Measurements from ENCODE around the gene SPTLC2. TPM values are rescaled to one million over a fixed set of nuclear protein-coding genes. Genes with fewer than 3 reads are reported as not detected.
"Not testable (repeated sequence)": the region's sequence is repeated elsewhere in the genome, so short reads cannot be mapped to it uniquely, and the experiment has no call there.

The SPTLC2 gene
- total RNA-seq, 8 experiments from 2014 or later, result 14.5 to 46.9 (median 20.0) TPM

GRCh38 chr14:77642407-77642806 lies 26.0 kb upstream of the SPTLC2 start:
- Histone ChIP-seq H3K27ac (no peak overlapping the region), H3K4me1 (replicated peaks in 1 of 2) (no peaks in the 10 kb centered on the region), H3K4me3 (no peak overlapping the region)
- in situ Hi-C loops (cut with MboI; ENCODE audit: low pct_unique_long_range_greater_than_20kb in 2 of 9, low sequenced_read_pairs in 9 of 9, unreplicated experiment in 9 of 9), result no loop called here
- ATAC-seq (replicated peaks in 6 of 8), result no peak
- 71 to 100% (median 92%) methylated on average over 1 to 7 of the region's 7 CpGs; no CpG with 5 or more reads in 3 of the 10 experiments for WGBS, 10 experiments

DNA sequence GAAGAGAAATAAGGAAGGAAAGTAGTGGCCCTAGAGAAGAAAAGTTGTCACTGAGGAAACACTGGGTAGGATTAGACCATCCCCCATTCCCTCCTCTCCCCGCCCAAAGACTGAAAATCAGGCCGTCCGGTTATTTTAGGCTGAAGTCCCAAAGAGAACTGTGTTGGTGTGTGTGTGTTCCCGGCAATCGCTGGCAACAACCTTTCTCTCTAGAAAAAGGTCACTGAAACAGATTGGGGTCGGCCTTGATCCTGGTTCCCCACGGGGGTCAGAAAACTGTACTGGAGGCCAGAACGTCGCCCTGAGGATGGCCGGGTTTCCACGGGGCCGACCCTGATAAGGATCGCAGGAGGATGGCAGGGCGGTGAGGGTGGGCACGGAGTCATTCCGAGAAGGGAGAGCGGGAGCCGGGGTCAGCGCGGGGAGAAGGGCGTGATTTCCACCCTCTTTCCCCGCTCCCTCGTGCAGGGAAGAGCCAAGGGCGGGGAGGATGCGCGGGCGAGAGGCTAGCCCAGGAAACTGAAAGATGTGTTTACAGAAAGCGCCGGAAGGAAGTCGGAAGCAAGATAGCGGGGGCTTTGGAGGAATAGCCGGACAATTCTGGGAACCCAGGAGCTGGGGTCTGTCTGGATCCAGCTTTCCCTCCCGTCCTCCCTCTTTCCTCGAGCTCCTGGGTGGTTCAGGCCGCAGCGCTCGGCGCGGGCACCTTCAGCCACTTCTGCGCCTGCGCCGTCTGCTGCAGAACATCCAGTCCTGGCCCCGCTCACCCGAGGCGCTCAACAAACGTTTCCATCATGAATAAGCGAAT lies 25.3 kb upstream of the SPTLC2 start:
- WGBS, 10 experiments, result 0 to 100% (median 71%) methylated on average over 1 to 25 of the region's 47 CpGs; no CpG with 5 or more reads in 1 of the 10 experiments
- Histone ChIP-seq H3K4me3 (no peak overlapping the region), H3K4me1 (replicated peaks in 1 of 2) (no peaks in the 10 kb centered on the region), H3K27ac (no peak overlapping the region)
- in situ Hi-C loops (cut with MboI; ENCODE audit: low pct_unique_long_range_greater_than_20kb in 2 of 9, low sequenced_read_pairs in 9 of 9, unreplicated experiment in 9 of 9), result no loop called here
- peak in 3 of 8 experiments; percentile 65 to 75 (median 69) for ATAC-seq (replicated peaks in 6 of 8)

DNA sequence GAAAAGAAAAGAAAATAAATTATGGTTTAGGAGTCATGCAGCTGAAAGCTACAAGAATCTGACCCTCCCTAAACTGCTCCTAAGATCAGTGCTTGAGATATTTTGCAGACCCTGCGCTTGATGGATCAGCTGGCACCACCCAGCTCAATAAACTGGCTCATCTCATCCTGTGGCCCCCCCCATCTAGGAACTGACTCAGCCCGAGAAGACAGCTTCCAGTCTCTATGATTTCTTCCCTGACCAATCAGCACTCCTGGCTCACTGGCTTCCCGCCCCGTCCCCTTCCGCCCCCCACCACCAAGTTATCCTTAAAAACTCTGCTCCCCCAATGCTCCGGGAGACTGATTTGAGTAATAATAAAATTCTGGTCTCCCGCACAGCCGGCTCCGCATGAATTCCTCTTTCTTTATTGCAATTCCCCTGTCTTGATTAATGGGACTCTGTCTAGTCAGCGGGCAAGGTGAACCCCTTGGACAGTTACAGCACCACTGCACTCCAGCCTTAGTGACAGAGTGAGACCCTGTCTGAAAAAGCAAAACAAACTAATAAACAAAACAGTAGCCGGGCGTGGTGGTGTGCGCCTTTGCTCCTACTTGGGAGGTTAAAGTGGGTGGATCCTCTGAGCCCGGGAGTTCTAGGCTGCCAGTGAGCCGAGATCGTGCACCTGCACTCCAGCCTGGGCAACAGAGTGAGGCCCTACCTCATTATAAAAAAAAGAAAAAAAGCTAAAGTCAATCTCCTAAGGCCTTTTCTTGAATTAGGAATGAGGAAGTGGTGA lies 24.5 kb upstream of the SPTLC2 start:
- Histone ChIP-seq H3K4me3 (no peak overlapping the region), H3K27ac (no peak overlapping the region), H3K4me1 (replicated peaks in 1 of 2) (no peaks in the 10 kb centered on the region)
- in situ Hi-C loops (cut with MboI; ENCODE audit: low pct_unique_long_range_greater_than_20kb in 2 of 9, low sequenced_read_pairs in 9 of 9, unreplicated experiment in 9 of 9), result no loop called here
- peak in 3 of 8 experiments; percentile 4 to 28 (median 19) for ATAC-seq (replicated peaks in 6 of 8)
- WGBS, 10 experiments, result 36 to 100% (median 68%) methylated on average over 2 to 10 of the region's 16 CpGs; no CpG with 5 or more reads in 2 of the 10 experiments

DNA sequence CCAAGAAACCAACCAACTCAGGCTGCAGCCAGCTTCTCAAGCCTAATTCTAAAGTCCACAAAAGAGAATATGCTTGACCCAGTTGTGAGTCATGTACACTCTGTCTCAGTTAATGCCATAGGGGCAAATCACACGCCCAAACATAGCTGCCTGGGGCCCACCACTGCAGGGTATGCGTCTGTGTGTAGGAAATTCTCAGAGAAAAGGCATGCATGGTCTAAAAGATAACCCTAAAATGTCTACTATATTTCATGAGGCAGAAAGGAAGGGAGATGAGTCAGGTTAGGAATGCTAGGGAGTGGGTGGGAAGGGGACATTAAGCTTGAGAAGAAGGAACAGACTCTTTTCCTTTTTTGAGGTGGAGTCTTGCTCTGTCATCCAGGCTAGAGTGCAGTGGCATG lies 22.3 kb upstream of the SPTLC2 start:
- Histone ChIP-seq H3K4me3 (no peak overlapping the region), H3K4me1 (replicated peaks in 1 of 2) (no peaks in the 10 kb centered on the region), H3K27ac (no peak overlapping the region)
- WGBS, 10 experiments, result 0 to 100% (median 66%) methylated on average over 1 to 2 of the region's 2 CpGs; no CpG with 5 or more reads in 4 of the 10 experiments
- in situ Hi-C loops (cut with MboI; ENCODE audit: low pct_unique_long_range_greater_than_20kb in 2 of 9, low sequenced_read_pairs in 9 of 9, unreplicated experiment in 9 of 9), result no loop called here
- ATAC-seq (replicated peaks in 6 of 8), result peak in 3 of 8 experiments; percentile 72 to 81 (median 77)

- 81 to 100% (median 90%) methylated on average over 1 to 4 of the region's 4 CpGs; no CpG with 5 or more reads in 5 of the 10 experiments for WGBS, 10 experiments
- H3K27ac ChIP-seq; ATAC-seq (replicated peaks in 6 of 8); H3K4me3 ChIP-seq; in situ Hi-C loops (cut with MboI; ENCODE audit: low pct_unique_long_range_greater_than_20kb in 2 of 9, low sequenced_read_pairs in 9 of 9, unreplicated experiment in 9 of 9); H3K4me1 ChIP-seq (replicated peaks in 1 of 2): not testable (repeated sequence)
These were observed 19.4 kb upstream of the SPTLC2 start for GRCh38 chr14:77635869-77636268.

- 50 to 100% (median 88%) methylated on average over 1 to 4 of the region's 8 CpGs; no CpG with 5 or more reads in 6 of the 10 experiments for WGBS, 10 experiments
- H3K27ac ChIP-seq; ATAC-seq (replicated peaks in 6 of 8); H3K4me3 ChIP-seq; in situ Hi-C loops (cut with MboI; ENCODE audit: low pct_unique_long_range_greater_than_20kb in 2 of 9, low sequenced_read_pairs in 9 of 9, unreplicated experiment in 9 of 9); H3K4me1 ChIP-seq (replicated peaks in 1 of 2): not testable (repeated sequence)
These were observed 19.0 kb upstream of the SPTLC2 start for GRCh38 chr14:77635466-77635865.

DNA sequence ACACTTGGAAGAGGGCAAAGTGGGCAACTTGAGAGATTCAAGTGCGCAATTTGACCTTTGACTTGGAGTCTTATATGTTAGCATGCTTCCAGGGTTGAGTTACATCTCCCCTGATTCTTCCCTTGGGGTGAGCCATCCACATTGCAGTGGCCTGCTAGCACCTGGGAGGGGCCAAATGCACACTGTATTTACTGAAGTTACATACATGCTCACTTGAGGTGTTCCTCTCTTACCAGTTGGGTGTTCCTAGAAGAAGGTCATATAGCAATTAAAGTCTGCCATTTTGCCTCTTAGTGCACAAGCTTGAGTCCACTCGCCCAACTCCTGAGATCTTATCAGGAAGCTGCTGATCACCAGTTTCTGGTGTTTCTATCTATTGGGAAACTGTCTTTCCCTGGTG lies 13.7 kb upstream of the SPTLC2 start:
- ATAC-seq (replicated peaks in 6 of 8), result no peak
- in situ Hi-C loops (cut with MboI; ENCODE audit: low pct_unique_long_range_greater_than_20kb in 2 of 9, low sequenced_read_pairs in 9 of 9, unreplicated experiment in 9 of 9), result no loop called here
- H3K4me3 ChIP-seq, result no peak overlapping the region
- H3K4me1 ChIP-seq (replicated peaks in 1 of 2), result no peaks in the 10 kb centered on the region
- no peak overlapping the region for H3K27ac ChIP-seq
- WGBS, 10 experiments, result 0 to 100% (median 89%) methylated on average over 1 to 2 of the region's 2 CpGs; no CpG with 5 or more reads in 3 of the 10 experiments

GRCh38 chr14:77625360-77625759 lies 8.9 kb upstream of the SPTLC2 start:
- H3K4me3 ChIP-seq, result no peak overlapping the region
- in situ Hi-C loops (cut with MboI; ENCODE audit: low pct_unique_long_range_greater_than_20kb in 2 of 9, low sequenced_read_pairs in 9 of 9, unreplicated experiment in 9 of 9), result no loop called here
- 0 to 83% (median 66%) methylated on average over 1 to 3 of the region's 3 CpGs; no CpG with 5 or more reads in 3 of the 10 experiments for WGBS, 10 experiments
- H3K27ac ChIP-seq, result no peak overlapping the region
- ATAC-seq (replicated peaks in 6 of 8), result no peak
- H3K4me1 ChIP-seq (replicated peaks in 1 of 2), result no peaks in the 10 kb centered on the region

- Histone ChIP-seq H3K4me3 (no peak overlapping the region), H3K4me1 (replicated peaks in 1 of 2) (no peaks in the 10 kb centered on the region), H3K27ac (no peak overlapping the region)
- 0 to 100% (median 67%) methylated on average over 1 of the region's 1 CpG; no CpG with 5 or more reads in 5 of the 10 experiments for WGBS, 10 experiments
- peak in 2 of 8 experiments; percentile 20 to 76 for ATAC-seq (replicated peaks in 6 of 8)
- in situ Hi-C loops (cut with MboI; ENCODE audit: low pct_unique_long_range_greater_than_20kb in 2 of 9, low sequenced_read_pairs in 9 of 9, unreplicated experiment in 9 of 9), result no loop called here
These were observed 6.8 kb upstream of the SPTLC2 start for GRCh38 chr14:77623201-77623600.

GRCh38 chr14:77622366-77622961 lies 6.0 kb upstream of the SPTLC2 start:
- 0 to 30% (median 0%) methylated on average over 1 of the region's 1 CpG; no CpG with 5 or more reads in 5 of the 10 experiments for WGBS, 10 experiments
- no peaks in the 10 kb centered on the region for H3K4me1 ChIP-seq (replicated peaks in 1 of 2)
- ATAC-seq (replicated peaks in 6 of 8), result peak in 3 of 8 experiments; percentile 62 to 88 (median 83)
- in situ Hi-C loops (cut with MboI; ENCODE audit: low pct_unique_long_range_greater_than_20kb in 2 of 9, low sequenced_read_pairs in 9 of 9, unreplicated experiment in 9 of 9), result no loop called here
- no peak overlapping the region for H3K27ac ChIP-seq
- no peak overlapping the region for H3K4me3 ChIP-seq

DNA sequence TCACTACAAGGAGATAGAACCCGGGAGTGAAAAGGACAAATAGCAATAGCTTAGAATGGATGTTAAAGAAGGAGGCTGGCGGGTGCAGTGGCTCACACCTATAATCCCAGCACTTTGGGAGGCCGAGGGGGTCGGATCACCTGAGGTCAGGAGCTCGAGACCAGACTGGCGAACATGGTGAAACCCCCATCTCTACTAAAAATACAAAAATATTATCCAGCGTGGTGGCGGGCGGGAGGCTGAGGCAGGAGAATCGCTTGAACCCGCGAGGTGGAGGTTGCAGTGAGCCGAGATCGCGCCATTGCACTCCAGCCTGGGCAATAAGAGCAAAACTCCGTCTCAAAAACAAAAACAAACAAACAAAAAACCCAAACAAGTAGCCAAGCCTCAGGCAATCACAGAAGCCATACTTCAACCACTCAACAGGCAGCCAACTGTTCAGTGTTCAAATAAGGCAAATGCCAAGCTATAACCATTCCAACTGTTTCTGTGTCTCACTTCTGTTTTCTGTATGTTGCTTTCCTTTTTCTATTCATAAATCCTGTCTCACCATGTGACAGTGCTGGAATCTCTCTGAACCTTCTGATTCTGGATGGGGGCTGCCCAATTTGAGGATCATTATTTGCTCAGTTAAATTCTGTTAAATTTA lies 3.9 kb upstream of the SPTLC2 start:
- in situ Hi-C loops (cut with MboI; ENCODE audit: low pct_unique_long_range_greater_than_20kb in 2 of 9, low sequenced_read_pairs in 9 of 9, unreplicated experiment in 9 of 9), result no loop called here
- 0 to 100% (median 85%) methylated on average over 1 to 15 of the region's 16 CpGs; no CpG with 5 or more reads in 1 of the 10 experiments for WGBS, 10 experiments

GRCh38 chr14:77618381-77618970 lies 2.0 kb upstream of the SPTLC2 start:
- Histone ChIP-seq H3K4me1 (replicated peaks in 1 of 2) (peaks cover 5% of the 10 kb centered on the region in 2 donors), H3K4me3 (no peak overlapping the region), H3K27ac (no peak overlapping the region)
- in situ Hi-C loops (cut with MboI; ENCODE audit: low pct_unique_long_range_greater_than_20kb in 2 of 9, low sequenced_read_pairs in 9 of 9, unreplicated experiment in 9 of 9), result no loop called here
- no peak for ATAC-seq (replicated peaks in 6 of 8)
- 65 to 100% (median 85%) methylated on average over 1 to 6 of the region's 6 CpGs; no CpG with 5 or more reads in 2 of the 10 experiments for WGBS, 10 experiments

More for the DNA sequence above, 3.9 kb upstream of the SPTLC2 start:
- H3K27ac ChIP-seq, result no peak overlapping the region
- ATAC-seq (replicated peaks in 6 of 8), result no peak
- H3K4me1 ChIP-seq (replicated peaks in 1 of 2), result peaks cover under 1% of the 10 kb centered on the region in 2 donors
- no peak overlapping the region for H3K4me3 ChIP-seq
